ENCODE data around the gene BICRAL.

DNA sequence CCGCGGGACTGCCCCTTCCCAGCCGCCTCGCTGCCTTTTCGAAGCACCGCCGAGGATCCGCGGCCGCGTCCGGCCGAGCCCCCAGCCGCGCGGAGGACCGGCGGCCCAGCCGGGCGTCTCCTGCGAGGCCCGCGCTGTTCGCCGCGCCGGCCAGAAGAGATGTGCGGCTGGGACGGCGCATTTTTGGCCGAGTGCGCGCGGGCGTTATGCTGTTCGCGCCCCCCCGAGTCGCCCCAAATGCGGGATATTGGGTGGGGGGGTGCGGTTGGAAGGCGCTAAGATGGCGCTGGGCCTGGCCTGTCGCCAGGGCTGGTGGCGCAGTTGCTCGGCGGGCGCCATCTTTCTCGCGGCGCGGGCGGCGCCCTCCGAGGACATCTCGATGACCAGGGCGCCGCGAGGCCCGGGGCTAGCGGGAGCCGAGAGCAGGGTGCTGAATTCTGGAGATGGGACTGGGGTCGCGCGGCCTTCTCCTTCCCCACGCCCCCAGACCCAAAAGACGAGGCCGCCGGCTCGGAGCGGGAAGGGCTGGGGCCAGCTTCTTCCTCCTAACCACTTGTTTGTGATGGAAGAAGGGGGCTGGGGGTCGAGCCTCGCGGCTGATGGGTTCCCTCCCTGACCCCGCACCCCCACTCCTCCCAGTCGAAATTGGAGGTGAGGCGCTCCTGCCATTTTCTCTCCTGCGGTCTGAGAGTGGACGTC lies 1.5 kb downstream of the BICRAL start:
- no peak for TF ChIP-seq CTCF (IDR thresholded peaks at IDR 0.05; ENCODE audit: low read depth, low read length, poor library complexity, severe bottlenecking)
- no peak for TF ChIP-seq EZH2phosphoT487 (IDR thresholded peaks at IDR 0.05; ENCODE audit: borderline replicate concordance, low read length)
